Type B pancreatic cell (in vitro differentiated cells): Measurements from ENCODE around the gene SYT6. TPM values are rescaled to one million over a fixed set of nuclear protein-coding genes. Genes with fewer than 3 reads are reported as not detected.

Source experiments
- DNase-seq: peaks from one replicate; pipeline ENCODE4 v3.0.0; 2021; ENCODE audit warnings: mixed read lengths; ENCODE audit not compliant: unreplicated experiment; ENCODE audit errors: extremely low spot score
- H3K27ac Mint-ChIP-seq: 2 replicates; pipeline ENCODE4 v1.8.0; 2021; ENCODE audit warnings: mild to moderate bottlenecking, mixed read lengths
- H3K27me3 Mint-ChIP-seq: 2 replicates; pipeline ENCODE4 v1.8.0; 2021; ENCODE audit warnings: mixed read lengths
- H3K36me3 Mint-ChIP-seq: 2 replicates; pipeline ENCODE4 v1.8.0; 2021; ENCODE audit warnings: mixed read lengths
- H3K4me1 Mint-ChIP-seq: one replicate; pipeline ENCODE4 v1.8.0; 2021; ENCODE audit warnings: mixed read lengths; ENCODE audit not compliant: unreplicated experiment
- H3K4me3 Mint-ChIP-seq: 2 replicates; pipeline ENCODE4 v1.8.0; 2021; ENCODE audit warnings: mild to moderate bottlenecking, mixed read lengths
- H3K9me3 Mint-ChIP-seq: 2 replicates; pipeline ENCODE4 v1.8.0; 2021; ENCODE audit warnings: mixed read lengths
- CTCF ChIP-seq: fragments of 200-600 bp; sonication (generic); conservative IDR thresholded peaks from 2 replicates; pipeline ENCODE4 v1.5.0; 2021; ENCODE audit warnings: antibody characterized with exemption, mild to moderate bottlenecking
- total RNA-seq: library from RNA; stranded (reverse); gene quantifications from 2 replicates; pipeline ENCODE4 v1.2.1, GENCODE V29; 2021; ENCODE audit warnings: low replicate concordance

The SYT6 gene
- total RNA-seq, 1 donor from 2014 or later, result 3.0 TPM

- H3K9me3 Mint-ChIP-seq, result no peaks in the 10 kb centered on the region
- H3K4me3 Mint-ChIP-seq, result peak overlapping the region; percentile 52
- H3K27me3 Mint-ChIP-seq, result peaks cover 89% of the 10 kb centered on the region
- no peak for DNase-seq
- no peaks in the 10 kb centered on the region for H3K36me3 Mint-ChIP-seq
- no peak overlapping the region for H3K27ac Mint-ChIP-seq
- H3K4me1 Mint-ChIP-seq, result peaks cover 4% of the 10 kb centered on the region
- no peak for TF ChIP-seq CTCF
Observed at GRCh38 chr1:114154146-114154962, 685 bp upstream of the SYT6 start.

GRCh38 chr1:114152508-114153260 lies 985 bp downstream of the SYT6 start:
- Mint-ChIP-seq H3K27ac (no peak overlapping the region), H3K36me3 (no peaks in the 10 kb centered on the region), H3K9me3 (no peaks in the 10 kb centered on the region), H3K4me1 (peaks cover 4% of the 10 kb centered on the region), H3K4me3 (peak overlapping the region; percentile 74), H3K27me3 (peaks cover 87% of the 10 kb centered on the region)
- DNase-seq, result peak; percentile 76
- peak; percentile 40 for TF ChIP-seq CTCF

- no peak for DNase-seq
- peak overlapping the region; percentile 74 for H3K4me3 Mint-ChIP-seq
- H3K27ac Mint-ChIP-seq, result no peak overlapping the region
- no peaks in the 10 kb centered on the region for H3K9me3 Mint-ChIP-seq
- TF ChIP-seq CTCF, result no peak
- no peaks in the 10 kb centered on the region for H3K36me3 Mint-ChIP-seq
- H3K27me3 Mint-ChIP-seq, result peaks cover 84% of the 10 kb centered on the region
- peaks cover 4% of the 10 kb centered on the region for H3K4me1 Mint-ChIP-seq
Observed at GRCh38 chr1:114152089-114152507, 1.6 kb downstream of the SYT6 start.

GRCh38 chr1:114150016-114150415 lies 3.7 kb downstream of the SYT6 start:
- no peak overlapping the region for H3K4me3 Mint-ChIP-seq
- DNase-seq, result no peak
- peaks cover 8% of the 10 kb centered on the region for H3K4me1 Mint-ChIP-seq
- H3K9me3 Mint-ChIP-seq, result no peaks in the 10 kb centered on the region
- no peak for TF ChIP-seq CTCF
- peaks cover 78% of the 10 kb centered on the region for H3K27me3 Mint-ChIP-seq
- no peak overlapping the region for H3K27ac Mint-ChIP-seq
- H3K36me3 Mint-ChIP-seq, result no peaks in the 10 kb centered on the region

- no peak for DNase-seq
- Mint-ChIP-seq H3K27me3 (peaks cover 70% of the 10 kb centered on the region), H3K4me3 (no peak overlapping the region), H3K27ac (no peak overlapping the region), H3K4me1 (peaks cover 8% of the 10 kb centered on the region), H3K9me3 (no peaks in the 10 kb centered on the region), H3K36me3 (no peaks in the 10 kb centered on the region)
- no peak for TF ChIP-seq CTCF
Observed at GRCh38 chr1:114149211-114149610, 4.5 kb downstream of the SYT6 start.
